ENCODE data around the gene YPEL5.
A peak's percentile ranks its signal among the peaks of the same experiment; 100 is the strongest.

YPEL5 gene

DNA sequence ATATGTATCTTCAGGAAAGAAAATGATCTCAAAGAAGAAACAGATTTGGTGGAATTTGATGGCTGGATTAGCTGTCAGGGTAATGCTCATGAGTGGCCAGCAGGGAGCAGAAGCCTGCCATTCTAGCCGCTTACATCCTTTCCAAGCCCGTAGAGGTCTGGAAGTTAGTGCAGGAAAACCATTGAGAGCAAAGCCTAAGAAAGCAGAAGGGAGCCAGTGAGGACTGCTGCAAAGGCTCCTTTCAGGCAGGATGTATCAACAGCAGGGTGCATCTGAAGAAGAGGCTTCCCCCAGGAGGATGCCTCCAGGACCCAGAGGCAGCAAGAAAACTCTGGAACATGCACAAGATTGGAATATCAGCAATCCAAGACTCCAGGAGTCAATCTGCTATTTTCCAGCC is 61.6 kb downstream of the YPEL5 start:
- DNase-seq: peak; percentile 76

DNA sequence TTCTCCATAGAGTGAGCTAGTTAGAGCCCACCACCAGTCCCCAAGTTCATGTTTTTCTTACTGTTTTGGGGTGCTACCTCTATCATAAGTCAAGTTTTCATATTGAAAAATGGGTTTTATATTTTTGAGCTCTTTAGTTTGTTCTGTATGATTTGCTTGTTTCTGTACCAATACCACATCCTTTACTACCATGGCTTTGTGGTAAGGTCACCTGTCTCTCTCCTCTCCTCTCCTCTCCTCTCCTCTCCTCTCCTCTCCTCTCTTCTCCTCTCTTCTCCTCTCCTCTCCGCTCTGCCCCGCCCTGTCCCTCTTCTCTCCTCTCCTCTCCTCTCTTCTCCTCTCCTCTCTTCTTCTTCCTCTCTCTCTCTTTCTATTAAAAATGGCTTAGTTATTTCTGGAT is 62.4 kb downstream of the YPEL5 start:
- no peak for DNase-seq

Data from NCI-H345 (cell line).